Endothelial cell of umbilical vein (primary cell): Measurements from ENCODE around the gene MAST4. TPM values are rescaled to one million over a fixed set of nuclear protein-coding genes. Genes with fewer than 3 reads are reported as not detected.

ENCODE experiments used
- BruUV-seq: library from RNA; stranded (reverse); fragments of 400-500 nt; replicated peaks from 2 replicates; lab custom pipeline; 2021; lab: Mats Ljungman, UMichigan
- CTCF ChIA-PET: fragments of 300-600, 350-600 bp; sonication (Branson Sonifier 250); formaldehyde crosslinking; loops from one replicate; lab custom pipeline; 2021; ENCODE audit warnings: antibody characterized with exemption, inconsistent platforms; lab: Charles Lee
- POLR2A ChIA-PET: fragments of 300-600, 350-600 bp; sonication (Branson Sonifier 250); formaldehyde crosslinking; loops from one replicate; lab custom pipeline; 2021; ENCODE audit warnings: antibody characterized with exemption, inconsistent platforms; lab: Charles Lee
- DNase-seq: peaks from one replicate; pipeline ENCODE4 v3.0.0-alpha.2; 2011; ENCODE audit warnings: low read depth, low spot score
- FAIRE-seq: peaks from 2 replicates; lab custom pipeline; 2011; peaks lifted over from hg19 to GRCh38; lab: Jason Lieb, UNC
- H2AFZ ChIP-seq: 2 replicates; pipeline ENCODE4 v1.6.0; 2012; ENCODE audit warnings: low read depth, low read length, control low read depth, inconsistent platforms
- H3K27ac ChIP-seq: 2 replicates; pipeline ENCODE4 v1.5.1; 2011; ENCODE audit warnings: low read depth, mild to moderate bottlenecking, control low read depth, low read length, moderate library complexity; ENCODE audit not compliant: insufficient read depth
- H3K27me3 ChIP-seq, 2 experiments: 2 replicates each; pipeline versions ENCODE4 v1.6.0 to v1.6.1; 2011; ENCODE audit warnings: low read length in 2 of 2, mixed read lengths in 1 of 2; ENCODE audit not compliant: control insufficient read depth in 2 of 2, insufficient read depth in 2 of 2
- H3K36me3 ChIP-seq, 2 experiments: 2 replicates in 1 of 2; 3 replicates in 1 of 2; pipeline ENCODE4 v1.5.1; 2011; ENCODE audit warnings: low read length in 2 of 2, mild to moderate bottlenecking in 1 of 2, moderate library complexity in 1 of 2; ENCODE audit not compliant: control insufficient read depth in 2 of 2, insufficient read depth in 2 of 2; ENCODE audit errors: extremely low read depth in 1 of 2
- H3K4me1 ChIP-seq: 3 replicates; pipeline ENCODE4 v1.5.1; 2011; ENCODE audit warnings: mild to moderate bottlenecking, low read length; ENCODE audit not compliant: control insufficient read depth, insufficient read depth; ENCODE audit errors: extremely low read depth
- H3K4me2 ChIP-seq: 2 replicates; pipeline ENCODE4 v1.6.1; 2011; ENCODE audit warnings: low read length, control low read depth, mixed read lengths; ENCODE audit not compliant: insufficient read depth
- H3K4me3 ChIP-seq, 3 experiments: fragments of 200-600 bp in 1 of 3; sonication (generic), shearing (Covaris generic) in 1 of 3; replicated peaks in 1 of 3; 2 replicates each; pipeline ENCODE4 v1.5.1; 2011 to 2016; ENCODE audit warnings: control low read depth in 3 of 3, low read length in 3 of 3, mild to moderate bottlenecking in 2 of 3, inconsistent platforms in 1 of 3, low read depth in 1 of 3, moderate library complexity in 1 of 3; ENCODE audit not compliant: insufficient read depth in 1 of 3
- H3K79me2 ChIP-seq: 2 replicates; pipeline ENCODE4 v1.6.0; 2012; ENCODE audit warnings: low read length, inconsistent platforms; ENCODE audit not compliant: control insufficient read depth, insufficient read depth
- H3K9ac ChIP-seq: replicated peaks from 2 replicates; pipeline ENCODE3; 2011; ENCODE audit warnings: low read length, control low read depth; ENCODE audit not compliant: insufficient read depth; ENCODE audit errors: extremely low read depth
- H3K9me1 ChIP-seq: replicated peaks from 3 replicates; pipeline ENCODE4 v1.6.0; 2011; ENCODE audit warnings: mild to moderate bottlenecking, low read length; ENCODE audit not compliant: control insufficient read depth, insufficient read depth; ENCODE audit errors: extremely low read depth
- H3K9me3 ChIP-seq: replicated peaks from 2 replicates; pipeline ENCODE4 v1.5.1; 2012; ENCODE audit warnings: low read length, inconsistent platforms; ENCODE audit not compliant: control insufficient read depth, insufficient read depth
- H4K20me1 ChIP-seq: replicated peaks from 2 replicates; pipeline ENCODE3; 2011; ENCODE audit warnings: mild to moderate bottlenecking, low read length; ENCODE audit not compliant: control insufficient read depth, insufficient read depth; ENCODE audit errors: extremely low read depth
- CTCF ChIP-seq, 2 donors: IDR thresholded peaks; 1 replicate in 1 of 2; 2 replicates in 1 of 2; pipeline ENCODE4 v1.5.1; 2011; ENCODE audit warnings: low read length in 2 of 2, mild to moderate bottlenecking in 2 of 2, moderate library complexity in 2 of 2, control low read depth in 1 of 2, inconsistent platforms in 1 of 2, low read depth in 1 of 2; ENCODE audit not compliant: insufficient read depth in 1 of 2; ENCODE audit errors: extremely low read depth in 1 of 2
- FOS ChIP-seq: IDR thresholded peaks from 2 replicates; pipeline ENCODE4 v1.6.1; 2011; ENCODE audit warnings: mild to moderate bottlenecking, low read length, moderate library complexity, borderline replicate concordance; ENCODE audit not compliant: insufficient read depth
- JUN ChIP-seq: IDR thresholded peaks from 2 replicates; pipeline ENCODE4 v1.6.1; 2011; ENCODE audit warnings: borderline replicate concordance, low read depth; ENCODE audit not compliant: insufficient read length, insufficient read depth
- MAX ChIP-seq: IDR thresholded peaks from 2 replicates; pipeline ENCODE4 v1.6.1; 2011; ENCODE audit not compliant: insufficient read depth, insufficient read length
- MYC ChIP-seq: IDR thresholded peaks from one replicate; pipeline ENCODE4 v1.6.1; 2011; ENCODE audit warnings: mild to moderate bottlenecking, low read depth, low read length
- POLR2A ChIP-seq: IDR thresholded peaks from 2 replicates; pipeline ENCODE4 v1.6.1; 2012; ENCODE audit warnings: low read depth, mild to moderate bottlenecking, control low read depth, low read length
- POLR2AphosphoS5 ChIP-seq: IDR thresholded peaks from 2 replicates; pipeline ENCODE4 v1.6.1; 2012; ENCODE audit warnings: low read depth, mild to moderate bottlenecking, control low read depth, low read length, moderate library complexity; ENCODE audit not compliant: insufficient read depth
- dilution Hi-C: fragments of 300-500 bp; cut with MboI; formaldehyde crosslinking; loops from one replicate; pipeline ENCODE4 v1.15.0; 2019; ENCODE audit warnings: low sequenced_read_pairs; ENCODE audit not compliant: extremely low pct_ligation_motif_present
- intact Hi-C: fragments of 100-400 bp; cut with micrococcal nuclease; formaldehyde crosslinking; loops from one replicate; pipeline ENCODE4 v1.10.0; 2022
- polyA plus RNA-seq, 4 experiments: library from polyadenylated mRNA; depleted of rRNA in 3 of 4; stranded (reverse) in 3 of 4; unstranded in 1 of 4; fragments of >200 nt; gene quantifications; 2 replicates each; pipeline versions ENCODE4 v1.2.1 to v1.2.3, GENCODE V29; 2011 to 2012; ENCODE audit warnings: missing spikeins in 1 of 4
- total RNA-seq: library from RNA; stranded (reverse); gene quantifications from 2 replicates; pipeline ENCODE4 v1.2.3, GENCODE V29; 2021

The MAST4 gene
- total and polyA plus RNA-seq, 2 donors (not counting 3 experiments of a cell fraction or from before 2014, with no cell fraction given): 40.2 to 116 TPM

- H2AFZ ChIP-seq: no peak overlapping the region
- peaks cover 31% of the 10 kb centered on the region for H3K4me1 ChIP-seq
- CTCF ChIA-PET: interaction anchor here (0.6 to 1.7 kb wide), 2 partner anchors 10 to 572 kb away, joined by 3 to 4 read pairs; no protein-coding TSS in a partner anchor
- H3K27ac ChIP-seq: no peak overlapping the region
- no peaks in the 10 kb centered on the region for H3K27me3 ChIP-seq
- intact Hi-C loops (no loop called here), dilution Hi-C loops (no loop called here)
- no peak overlapping the region for H3K4me3 ChIP-seq
- no peaks in the 10 kb centered on the region for H3K9me3 ChIP-seq
- no peaks in the 10 kb centered on the region for H3K79me2 ChIP-seq
- DNase-seq: peak; percentile 68
- FAIRE-seq: peak; percentile 62
- no peak overlapping the region for H3K9ac ChIP-seq
- H4K20me1 ChIP-seq: peaks cover 9% of the 10 kb centered on the region
- no TSS peak for BruUV-seq
- POLR2A ChIA-PET: no interaction called here
- TF ChIP-seq JUN: peak; percentile 51
- no peak for TF ChIP-seq CTCF (IDR thresholded peaks at IDR 0.05; ENCODE audit: extremely low read depth in 1 of 2, insufficient read depth in 1 of 2, low read depth in 1 of 2, low read length in 2 of 2)
- TF ChIP-seq MYC: no peak
- TF ChIP-seq FOS: peak; percentile 84
- TF ChIP-seq MAX: no peak
- TF ChIP-seq POLR2A: no peak
- no peak for TF ChIP-seq POLR2AphosphoS5
- no peaks in the 10 kb centered on the region for H3K9me1 ChIP-seq
- H3K4me2 ChIP-seq: no peak overlapping the region
- peaks cover 0 to 4% of the 10 kb centered on the region in 2 experiments for H3K36me3 ChIP-seq
Observed at GRCh38 chr5:66877843-66878242, 281.6 kb downstream of the MAST4 start.
